ENCODE data around the gene SREK1. TPM values are rescaled to one million over a fixed set of nuclear protein-coding genes. Genes with fewer than 3 reads are reported as not detected.

Gene SREK1
- total RNA-seq, 1 experiment from 2014 or later, result 45.0 TPM

DNA sequence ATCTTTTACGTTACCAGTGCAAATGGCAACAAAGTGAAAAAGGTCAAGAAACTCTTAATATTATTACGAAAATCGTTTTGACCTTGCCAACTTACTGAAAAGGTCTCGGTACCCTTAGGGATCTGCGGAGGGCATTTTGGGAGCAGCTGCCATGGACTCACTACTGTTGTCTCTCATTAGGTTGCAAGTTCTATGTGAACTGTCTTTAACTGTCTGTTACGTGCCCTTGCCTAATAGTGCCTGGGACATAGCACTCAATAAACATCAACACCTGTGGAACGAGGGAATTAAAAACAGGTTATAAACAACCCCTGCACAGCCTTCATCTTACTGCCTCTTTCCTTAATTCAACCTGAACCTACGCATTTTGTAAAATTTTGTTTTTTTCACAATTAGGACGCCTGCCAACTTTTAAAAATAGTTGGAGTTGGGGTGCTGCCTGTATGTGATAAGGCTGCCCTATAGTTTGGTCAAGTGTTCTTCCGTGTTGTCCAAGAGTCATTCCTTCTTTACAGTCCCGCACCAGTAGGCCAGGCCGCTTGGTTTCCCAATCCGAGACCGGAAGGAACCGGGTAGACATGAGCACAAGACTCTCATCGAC is 527 bp upstream of the SREK1 start:
- H3K4me3 ChIP-seq, result peak overlapping the region; percentile 76
- H3K36me3 ChIP-seq, result peaks cover 14% of the 10 kb centered on the region
- no peaks in the 10 kb centered on the region for H3K9me3 ChIP-seq (replicated peaks)
- peaks cover 12% of the 10 kb centered on the region; the same call in 1 of the 2 replicates for H3K4me1 ChIP-seq (replicated peaks)
- H3K27me3 ChIP-seq (replicated peaks), result no peaks in the 10 kb centered on the region
- no peak for DNase-seq (ENCODE audit: low read depth in 1 of 2, low spot score in 2 of 2)
- H3K27ac ChIP-seq, result peak overlapping the region; percentile 92

- Histone ChIP-seq H3K27ac (peak overlapping the region; percentile 92), H3K4me1 (replicated peaks) (peaks cover 12% of the 10 kb centered on the region; the same call in 1 of the 2 replicates), H3K27me3 (replicated peaks) (no peaks in the 10 kb centered on the region), H3K36me3 (peaks cover 20% of the 10 kb centered on the region), H3K4me3 (peak overlapping the region; percentile 76), H3K9me3 (replicated peaks) (no peaks in the 10 kb centered on the region)
- no peak for DNase-seq (ENCODE audit: low read depth in 1 of 2, low spot score in 2 of 2)
Measured at GRCh38 chr5:66144834-66145390, 812 bp downstream of the SREK1 start.

GRCh38 chr5:66145737-66146136 is 1.6 kb downstream of the SREK1 start:
- no peak overlapping the region for H3K27ac ChIP-seq
- H3K9me3 ChIP-seq (replicated peaks), result no peaks in the 10 kb centered on the region
- H3K4me1 ChIP-seq (replicated peaks), result peaks cover 12% of the 10 kb centered on the region; the same call in 1 of the 2 replicates
- no peaks in the 10 kb centered on the region for H3K27me3 ChIP-seq (replicated peaks)
- peak overlapping the region; percentile 76 for H3K4me3 ChIP-seq
- no peak for DNase-seq (ENCODE audit: low read depth in 1 of 2, low spot score in 2 of 2)
- H3K36me3 ChIP-seq, result peaks cover 27% of the 10 kb centered on the region

DNA sequence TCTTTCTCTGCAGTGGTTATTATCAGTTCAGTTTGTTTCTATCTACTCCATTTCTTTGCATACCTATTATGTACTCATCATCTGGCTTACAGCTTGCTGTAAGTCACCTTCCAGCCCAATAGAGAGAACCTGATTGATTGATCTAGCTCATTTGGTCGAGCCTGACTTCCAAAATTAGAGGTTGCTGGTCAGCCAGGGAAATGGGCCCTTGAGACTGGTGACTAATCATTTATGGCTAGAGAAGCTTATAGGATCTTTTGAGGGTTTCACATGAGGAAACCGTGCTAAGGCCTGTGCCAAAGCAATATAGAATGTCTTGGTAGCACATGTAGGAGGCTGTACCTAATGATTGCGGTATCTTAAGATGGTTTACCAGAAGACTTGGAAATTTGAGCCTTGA is 5.8 kb downstream of the SREK1 start:
- Histone ChIP-seq H3K36me3 (peaks cover 26% of the 10 kb centered on the region), H3K27me3 (replicated peaks) (no peaks in the 10 kb centered on the region), H3K4me1 (replicated peaks) (0 out of 2 replicates have a peak, but pooled peaks cover 7% of the 10 kb centered on the region), H3K27ac (no peak overlapping the region), H3K9me3 (replicated peaks) (no peaks in the 10 kb centered on the region), H3K4me3 (no peak overlapping the region)
- no peak for DNase-seq (ENCODE audit: low read depth in 1 of 2, low spot score in 2 of 2)

- Histone ChIP-seq H3K27ac (no peak overlapping the region), H3K36me3 (peaks cover 25% of the 10 kb centered on the region), H3K27me3 (replicated peaks) (no peaks in the 10 kb centered on the region), H3K9me3 (replicated peaks) (no peaks in the 10 kb centered on the region), H3K4me1 (replicated peaks) (0 out of 2 replicates have a peak, but pooled peaks cover 5% of the 10 kb centered on the region), H3K4me3 (no peak overlapping the region)
- no peak for DNase-seq (ENCODE audit: low read depth in 1 of 2, low spot score in 2 of 2)
Measured at GRCh38 chr5:66151030-66151429, 6.9 kb downstream of the SREK1 start.

DNA sequence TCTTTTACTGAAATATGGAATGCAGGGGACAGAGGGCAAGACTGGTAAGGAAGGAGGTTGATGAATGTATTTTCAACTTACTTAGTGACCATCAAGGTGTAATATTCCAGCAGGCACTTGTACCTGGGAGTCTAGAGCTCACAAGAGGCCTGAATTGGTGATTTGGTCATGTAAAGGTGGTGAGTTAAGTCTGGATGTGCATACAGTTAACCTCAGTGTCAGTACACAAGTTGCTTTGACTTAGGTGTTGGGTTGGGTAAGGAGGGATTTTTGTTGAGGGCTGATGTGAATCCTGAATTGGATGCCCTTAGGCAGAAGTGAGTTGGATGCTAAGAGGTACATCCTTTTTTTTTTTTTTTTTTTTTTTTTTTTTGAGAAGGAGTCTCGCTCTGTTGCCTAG is 7.4 kb downstream of the SREK1 start:
- Histone ChIP-seq H3K27ac (no peak overlapping the region), H3K4me3 (no peak overlapping the region), H3K9me3 (replicated peaks) (no peaks in the 10 kb centered on the region), H3K36me3 (peaks cover 24% of the 10 kb centered on the region), H3K4me1 (replicated peaks) (0 out of 2 replicates have a peak, but pooled peaks cover under 1% of the 10 kb centered on the region), H3K27me3 (replicated peaks) (no peaks in the 10 kb centered on the region)
- no peak for DNase-seq (ENCODE audit: low read depth in 1 of 2, low spot score in 2 of 2)

DNA sequence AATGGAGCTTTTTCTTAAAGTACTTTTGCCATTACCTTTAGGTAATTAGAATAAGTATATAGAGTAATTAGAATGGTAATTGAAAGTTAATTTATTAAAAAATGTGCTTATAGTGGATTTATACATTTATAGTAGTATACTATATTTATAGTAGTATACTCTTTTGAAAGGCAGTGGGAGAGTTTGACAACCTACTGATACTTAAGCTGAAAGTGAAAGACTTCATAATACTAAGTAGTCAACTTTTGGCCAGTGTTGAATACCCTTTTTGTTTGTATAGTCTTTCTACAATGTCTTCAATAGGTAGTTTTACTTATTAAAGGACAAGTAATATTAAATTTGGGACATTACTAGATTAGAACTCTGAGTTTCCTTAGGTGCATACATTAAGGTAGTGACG is 12.9 kb downstream of the SREK1 start:
- no peak for DNase-seq (ENCODE audit: low read depth in 1 of 2, low spot score in 2 of 2)
- no peaks in the 10 kb centered on the region for H3K4me1 ChIP-seq (replicated peaks)
- H3K27ac ChIP-seq, result no peak overlapping the region
- peaks cover 44% of the 10 kb centered on the region for H3K36me3 ChIP-seq
- no peaks in the 10 kb centered on the region for H3K9me3 ChIP-seq (replicated peaks)
- no peaks in the 10 kb centered on the region for H3K27me3 ChIP-seq (replicated peaks)
- H3K4me3 ChIP-seq, result no peak overlapping the region

DNA sequence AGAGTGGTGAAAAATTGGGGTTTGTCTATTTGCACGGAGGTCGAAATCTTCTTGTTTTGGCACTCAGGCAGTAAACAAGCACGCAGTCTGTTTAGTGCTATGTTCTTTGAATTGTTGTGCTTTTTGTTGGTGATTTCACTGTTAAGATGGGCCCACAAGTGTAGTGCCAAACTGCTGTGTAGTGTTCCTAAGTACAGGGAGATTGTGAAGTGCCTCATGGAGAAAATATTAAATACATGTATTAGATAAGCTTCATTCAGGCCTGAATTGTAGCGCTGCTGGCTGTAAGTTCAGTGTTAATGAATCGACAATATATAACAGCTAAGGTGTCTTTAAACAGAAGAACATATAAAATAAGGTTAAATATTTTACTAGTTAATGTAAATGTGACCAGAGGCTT is 17.3 kb downstream of the SREK1 start:
- peaks cover 76% of the 10 kb centered on the region for H3K36me3 ChIP-seq
- no peak for DNase-seq (ENCODE audit: low read depth in 1 of 2, low spot score in 2 of 2)
- H3K4me3 ChIP-seq, result no peak overlapping the region
- no peak overlapping the region for H3K27ac ChIP-seq
- no peaks in the 10 kb centered on the region for H3K4me1 ChIP-seq (replicated peaks)
- no peaks in the 10 kb centered on the region for H3K27me3 ChIP-seq (replicated peaks)
- no peaks in the 10 kb centered on the region for H3K9me3 ChIP-seq (replicated peaks)

DNA sequence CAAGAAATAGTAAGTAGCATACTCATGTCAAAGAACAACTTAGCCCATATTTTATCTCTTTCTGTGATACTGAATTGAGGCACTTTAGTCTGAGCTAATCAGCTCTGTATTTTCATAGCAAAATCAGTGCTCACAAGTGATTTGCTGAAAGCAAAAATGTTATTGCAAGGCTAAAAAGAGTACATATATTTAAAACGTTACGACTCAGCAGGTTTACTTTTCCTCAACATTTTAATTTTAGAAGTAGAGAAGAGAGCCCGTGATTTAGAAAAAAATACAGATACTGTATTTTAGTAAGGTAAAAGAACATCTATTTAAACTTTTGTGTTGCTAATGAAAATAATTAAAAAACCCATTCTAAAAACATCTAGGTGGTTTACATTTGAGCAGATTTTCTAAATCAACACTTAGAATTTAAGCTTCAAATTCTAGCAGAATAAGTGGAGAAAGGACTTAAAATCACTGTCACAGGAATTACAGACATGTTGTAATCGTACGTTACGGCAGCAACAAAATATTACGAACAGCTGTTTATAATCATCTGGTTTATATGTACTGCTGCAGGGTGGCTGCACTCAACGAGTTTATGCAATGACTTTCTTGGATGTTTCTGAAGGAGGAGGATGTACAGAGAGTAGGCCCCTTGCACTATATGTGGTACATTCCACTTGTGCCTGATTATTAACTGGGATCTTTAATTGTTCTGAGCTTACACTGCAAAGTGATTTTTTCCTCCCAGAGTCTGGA is 20.1 kb downstream of the SREK1 start:
- H3K36me3 ChIP-seq, result peaks cover 95% of the 10 kb centered on the region

GRCh38 chr5:66168226-66168625 is 24.1 kb downstream of the SREK1 start:
- Histone ChIP-seq H3K4me1 (replicated peaks) (no peaks in the 10 kb centered on the region), H3K36me3 (peaks cover 91% of the 10 kb centered on the region)
- no peak for DNase-seq (ENCODE audit: low read depth in 1 of 2, low spot score in 2 of 2)

More for the DNA sequence above, 20.1 kb downstream of the SREK1 start:
- H3K4me1 ChIP-seq (replicated peaks), result no peaks in the 10 kb centered on the region
- no peaks in the 10 kb centered on the region for H3K9me3 ChIP-seq (replicated peaks)
- H3K27ac ChIP-seq, result no peak overlapping the region
- no peak for DNase-seq (ENCODE audit: low read depth in 1 of 2, low spot score in 2 of 2)
- no peaks in the 10 kb centered on the region for H3K27me3 ChIP-seq (replicated peaks)
- H3K4me3 ChIP-seq, result no peak overlapping the region

GRCh38 chr5:66169534-66169933 is 25.4 kb downstream of the SREK1 start:
- Histone ChIP-seq H3K9me3 (replicated peaks) (no peaks in the 10 kb centered on the region), H3K4me1 (replicated peaks) (no peaks in the 10 kb centered on the region), H3K27me3 (replicated peaks) (no peaks in the 10 kb centered on the region), H3K4me3 (no peak overlapping the region), H3K36me3 (peaks cover 91% of the 10 kb centered on the region), H3K27ac (no peak overlapping the region)
- no peak for DNase-seq (ENCODE audit: low read depth in 1 of 2, low spot score in 2 of 2)

More at GRCh38 chr5:66168226-66168625, 24.1 kb downstream of the SREK1 start:
- H3K4me3 ChIP-seq, result no peak overlapping the region
- no peaks in the 10 kb centered on the region for H3K9me3 ChIP-seq (replicated peaks)
- H3K27me3 ChIP-seq (replicated peaks), result no peaks in the 10 kb centered on the region
- H3K27ac ChIP-seq, result no peak overlapping the region

- no peak for DNase-seq (ENCODE audit: low read depth in 1 of 2, low spot score in 2 of 2)
Measured at GRCh38 chr5:66170195-66170919, 26.3 kb downstream of the SREK1 start.

GRCh38 chr5:66171349-66172344 is 27.5 kb downstream of the SREK1 start:
- Histone ChIP-seq H3K4me3 (no peak overlapping the region), H3K27me3 (replicated peaks) (no peaks in the 10 kb centered on the region), H3K27ac (no peak overlapping the region), H3K36me3 (peaks cover 94% of the 10 kb centered on the region), H3K4me1 (replicated peaks) (no peaks in the 10 kb centered on the region), H3K9me3 (replicated peaks) (no peaks in the 10 kb centered on the region)
- peak in 1 of 2 experiments; percentile 11 for DNase-seq (ENCODE audit: low read depth in 1 of 2, low spot score in 2 of 2)

More at GRCh38 chr5:66170195-66170919, 26.3 kb downstream of the SREK1 start:
- Histone ChIP-seq H3K27ac (no peak overlapping the region), H3K9me3 (replicated peaks) (no peaks in the 10 kb centered on the region), H3K4me1 (replicated peaks) (no peaks in the 10 kb centered on the region), H3K4me3 (no peak overlapping the region), H3K36me3 (peaks cover 94% of the 10 kb centered on the region), H3K27me3 (replicated peaks) (no peaks in the 10 kb centered on the region)
